Measurements from ENCODE around the gene PCNX2.

Gene PCNX2

GRCh38 chr1:233027046-233027445, 268.5 kb downstream of the PCNX2 start:
- no peak overlapping the region for H3K4me2 ChIP-seq (ENCODE audit: low read depth, low read length)
- no peaks in the 10 kb centered on the region for H3K9me3 ChIP-seq (replicated peaks; ENCODE audit: insufficient read depth, low read length)
- H3K9ac ChIP-seq (ENCODE audit: low read length) = no peak overlapping the region
- H3K4me3 ChIP-seq (ENCODE audit: low read length) = no peak overlapping the region
- no peak overlapping the region for H2AFZ ChIP-seq (ENCODE audit: low read length)
- DNase-seq = no peak
- H3K27ac ChIP-seq (ENCODE audit: low read length) = no peak overlapping the region
- H4K20me1 ChIP-seq (ENCODE audit: insufficient read depth, low read length) = no peaks in the 10 kb centered on the region
- H3K9me2 ChIP-seq (replicated peaks; ENCODE audit: insufficient read depth, low read length) = no peaks in the 10 kb centered on the region
- H3F3A ChIP-seq (ENCODE audit: insufficient read depth, low read length) = no peaks in the 10 kb centered on the region
- no peaks in the 10 kb centered on the region for H3K36me3 ChIP-seq (replicated peaks; ENCODE audit: insufficient read depth, low read length)
- no peaks in the 10 kb centered on the region for H3K4me1 ChIP-seq (ENCODE audit: low read length)
- TF ChIP-seq EZH2 (optimal IDR thresholded peaks at IDR 0.05; ENCODE audit: low read depth, low read length) = no peak
- TF ChIP-seq EZH2phosphoT487 (IDR thresholded peaks at IDR 0.05; ENCODE audit: low read length) = no peak
- TF ChIP-seq, protein P1, sequence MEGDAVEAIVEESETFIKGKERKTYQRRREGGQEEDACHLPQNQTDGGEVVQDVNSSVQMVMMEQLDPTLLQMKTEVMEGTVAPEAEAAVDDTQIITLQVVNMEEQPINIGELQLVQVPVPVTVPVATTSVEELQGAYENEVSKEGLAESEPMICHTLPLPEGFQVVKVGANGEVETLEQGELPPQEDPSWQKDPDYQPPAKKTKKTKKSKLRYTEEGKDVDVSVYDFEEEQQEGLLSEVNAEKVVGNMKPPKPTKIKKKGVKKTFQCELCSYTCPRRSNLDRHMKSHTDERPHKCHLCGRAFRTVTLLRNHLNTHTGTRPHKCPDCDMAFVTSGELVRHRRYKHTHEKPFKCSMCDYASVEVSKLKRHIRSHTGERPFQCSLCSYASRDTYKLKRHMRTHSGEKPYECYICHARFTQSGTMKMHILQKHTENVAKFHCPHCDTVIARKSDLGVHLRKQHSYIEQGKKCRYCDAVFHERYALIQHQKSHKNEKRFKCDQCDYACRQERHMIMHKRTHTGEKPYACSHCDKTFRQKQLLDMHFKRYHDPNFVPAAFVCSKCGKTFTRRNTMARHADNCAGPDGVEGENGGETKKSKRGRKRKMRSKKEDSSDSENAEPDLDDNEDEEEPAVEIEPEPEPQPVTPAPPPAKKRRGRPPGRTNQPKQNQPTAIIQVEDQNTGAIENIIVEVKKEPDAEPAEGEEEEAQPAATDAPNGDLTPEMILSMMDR (IDR thresholded peaks at IDR 0.05; ENCODE audit: low read length) = no peak
- no peaks in the 10 kb centered on the region for H3K79me2 ChIP-seq (ENCODE audit: low read length)
- no peaks in the 10 kb centered on the region for H3K27me3 ChIP-seq (replicated peaks; ENCODE audit: insufficient read depth, low read length)

- TF ChIP-seq EZH2phosphoT487 (IDR thresholded peaks at IDR 0.05; ENCODE audit: low read length) (no peak), EZH2 (optimal IDR thresholded peaks at IDR 0.05; ENCODE audit: low read depth, low read length) (no peak)
- TF ChIP-seq, protein P1 (IDR thresholded peaks at IDR 0.05; ENCODE audit: low read length) = no peak
- Histone ChIP-seq H3F3A (ENCODE audit: insufficient read depth, low read length) (no peaks in the 10 kb centered on the region), H3K79me2 (ENCODE audit: low read length) (no peaks in the 10 kb centered on the region), H3K27me3 (replicated peaks; ENCODE audit: insufficient read depth, low read length) (no peaks in the 10 kb centered on the region), H3K9me2 (replicated peaks; ENCODE audit: insufficient read depth, low read length) (no peaks in the 10 kb centered on the region), H3K4me1 (ENCODE audit: low read length) (no peaks in the 10 kb centered on the region), H3K9me3 (replicated peaks; ENCODE audit: insufficient read depth, low read length) (no peaks in the 10 kb centered on the region), H3K27ac (ENCODE audit: low read length) (no peak overlapping the region), H2AFZ (ENCODE audit: low read length) (no peak overlapping the region), H3K36me3 (replicated peaks; ENCODE audit: insufficient read depth, low read length) (no peaks in the 10 kb centered on the region), H4K20me1 (ENCODE audit: insufficient read depth, low read length) (no peaks in the 10 kb centered on the region), H3K4me2 (ENCODE audit: low read depth, low read length) (no peak overlapping the region), H3K4me3 (ENCODE audit: low read length) (no peak overlapping the region), H3K9ac (ENCODE audit: low read length) (no peak overlapping the region)
- no peak for DNase-seq
Measured at GRCh38 chr1:233025567-233025966, 270.0 kb downstream of the PCNX2 start.

DNA sequence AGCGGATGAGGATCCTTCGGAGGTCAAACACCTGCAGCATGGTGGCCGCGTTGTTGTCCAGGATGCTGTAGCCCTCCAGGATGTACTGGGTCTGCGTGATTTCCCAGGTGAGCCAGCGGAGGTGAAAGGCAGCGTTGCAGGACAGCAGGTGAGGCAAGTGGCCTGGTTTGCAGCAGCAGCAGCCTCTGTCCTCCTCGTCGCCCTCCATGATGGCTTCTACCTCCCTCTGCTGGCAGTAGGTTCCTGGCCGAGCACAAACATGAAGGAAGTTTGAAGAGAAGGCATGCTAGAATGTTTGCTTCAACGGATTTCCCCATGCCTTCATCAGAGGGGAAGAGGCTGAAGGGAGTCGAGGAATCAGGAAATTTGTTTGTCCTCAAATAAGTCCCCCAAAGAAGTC, 270.4 kb downstream of the PCNX2 start:
- TF ChIP-seq EZH2 (optimal IDR thresholded peaks at IDR 0.05; ENCODE audit: low read depth, low read length) = no peak
- TF ChIP-seq, protein P1 (IDR thresholded peaks at IDR 0.05; ENCODE audit: low read length) = peak; percentile 14; the same call in 1 of the 2 replicates
- no peaks in the 10 kb centered on the region for H3K9me2 ChIP-seq (replicated peaks; ENCODE audit: insufficient read depth, low read length)
- DNase-seq = no peak
- H3K4me2 ChIP-seq (ENCODE audit: low read depth, low read length) = no peak overlapping the region
- no peaks in the 10 kb centered on the region for H3K36me3 ChIP-seq (replicated peaks; ENCODE audit: insufficient read depth, low read length)
- H4K20me1 ChIP-seq (ENCODE audit: insufficient read depth, low read length) = no peaks in the 10 kb centered on the region
- H3K4me1 ChIP-seq (ENCODE audit: low read length) = no peaks in the 10 kb centered on the region
- H3K4me3 ChIP-seq (ENCODE audit: low read length) = no peak overlapping the region
- no peaks in the 10 kb centered on the region for H3K9me3 ChIP-seq (replicated peaks; ENCODE audit: insufficient read depth, low read length)
- H3K27me3 ChIP-seq (replicated peaks; ENCODE audit: insufficient read depth, low read length) = no peaks in the 10 kb centered on the region
- no peaks in the 10 kb centered on the region for H3K79me2 ChIP-seq (ENCODE audit: low read length)
- H3K27ac ChIP-seq (ENCODE audit: low read length) = no peak overlapping the region
- H3F3A ChIP-seq (ENCODE audit: insufficient read depth, low read length) = no peaks in the 10 kb centered on the region
- no peak overlapping the region for H2AFZ ChIP-seq (ENCODE audit: low read length)
- H3K9ac ChIP-seq (ENCODE audit: low read length) = no peak overlapping the region
